H9 (cell line): ENCODE results near the gene FHL1. TPM values are rescaled to one million over a fixed set of nuclear protein-coding genes. Genes with fewer than 3 reads are reported as not detected.

Experiments used
- DNase-seq: peaks from one replicate; pipeline ENCODE4 v3.0.0-alpha.2; 2017
- H2AFZ ChIP-seq: one replicate; pipeline ENCODE4 v1.6.1; 2013; ENCODE audit warnings: mild to moderate bottlenecking, low read length, control low read depth, moderate library complexity
- H2AK5ac ChIP-seq: 2 replicates; pipeline ENCODE4 v1.6.1; 2013; ENCODE audit warnings: low read length, control low read depth, mixed read lengths; ENCODE audit not compliant: insufficient read length
- H2BK120ac ChIP-seq: one replicate; pipeline ENCODE4 v1.6.1; 2013; ENCODE audit warnings: low read depth, mild to moderate bottlenecking, low read length, control low read depth, inconsistent platforms; ENCODE audit not compliant: poor library complexity, severe bottlenecking
- H2BK12ac ChIP-seq: 2 replicates; pipeline ENCODE4 v1.6.1; 2013; ENCODE audit warnings: low read length, control low read depth, mixed read lengths, low read depth; ENCODE audit not compliant: insufficient read length
- H2BK15ac ChIP-seq: 2 replicates; pipeline ENCODE4 v1.6.1; 2013; ENCODE audit warnings: low read depth, low read length, control low read depth
- H2BK20ac ChIP-seq: one replicate; pipeline ENCODE4 v1.6.1; 2013; ENCODE audit warnings: low read depth, mild to moderate bottlenecking, low read length, control low read depth, inconsistent platforms; ENCODE audit not compliant: poor library complexity, severe bottlenecking
- H2BK5ac ChIP-seq: 2 replicates; pipeline ENCODE4 v1.6.1; 2013; ENCODE audit warnings: low read length, control low read depth, mixed read lengths; ENCODE audit not compliant: insufficient read length
- H3K14ac ChIP-seq: 2 replicates; pipeline ENCODE4 v1.6.1; 2013; ENCODE audit warnings: low read length, control low read depth; ENCODE audit not compliant: insufficient read depth
- H3K18ac ChIP-seq: 2 replicates; pipeline ENCODE4 v1.6.1; 2013; ENCODE audit warnings: low read depth, mild to moderate bottlenecking, mixed read lengths, low read length, control low read depth; ENCODE audit not compliant: insufficient read length
- H3K23ac ChIP-seq: 2 replicates; pipeline ENCODE4 v1.6.1; 2013; ENCODE audit warnings: low read length, control low read depth, mixed read lengths, low read depth; ENCODE audit not compliant: insufficient read length
- H3K23me2 ChIP-seq: 2 replicates; pipeline ENCODE4 v1.6.1; 2013; ENCODE audit warnings: low read depth, mild to moderate bottlenecking, mixed read lengths, low read length, control low read depth; ENCODE audit not compliant: insufficient read length, poor library complexity, severe bottlenecking
- H3K27ac ChIP-seq: 2 replicates; pipeline ENCODE4 v1.5.1; 2013; ENCODE audit warnings: low read length, control low read depth, mixed read lengths, low read depth; ENCODE audit not compliant: insufficient read length
- H3K27me3 ChIP-seq: 2 replicates; pipeline ENCODE4 v1.6.1; 2013; ENCODE audit warnings: low read length, control low read depth, inconsistent platforms; ENCODE audit not compliant: insufficient read depth
- H3K4ac ChIP-seq: 2 replicates; pipeline ENCODE4 v1.6.1; 2013; ENCODE audit warnings: low read depth, mild to moderate bottlenecking, control low read depth, inconsistent platforms, low read length, moderate library complexity
- H3K4me1 ChIP-seq: 2 replicates; pipeline ENCODE4 v1.6.1; 2013; ENCODE audit warnings: low read length, control low read depth, inconsistent platforms; ENCODE audit not compliant: insufficient read depth
- H3K4me2 ChIP-seq: 2 replicates; pipeline ENCODE4 v1.6.1; 2013; ENCODE audit warnings: low read length, control low read depth, mixed read lengths; ENCODE audit not compliant: insufficient read length, insufficient read depth
- H3K56ac ChIP-seq: 2 replicates; pipeline ENCODE4 v1.6.1; 2013; ENCODE audit warnings: low read depth, mild to moderate bottlenecking, mixed read lengths, low read length, control low read depth; ENCODE audit not compliant: insufficient read length
- H3K79me1 ChIP-seq: 2 replicates; pipeline ENCODE4 v1.6.1; 2013; ENCODE audit warnings: low read depth, mild to moderate bottlenecking, moderate library complexity, low read length, control low read depth, inconsistent platforms; ENCODE audit not compliant: insufficient read depth, poor library complexity, severe bottlenecking
- H3K79me2 ChIP-seq: 2 replicates; pipeline ENCODE4 v1.6.1; 2013; ENCODE audit warnings: low read length, control low read depth, inconsistent platforms; ENCODE audit not compliant: insufficient read depth
- H3K9ac ChIP-seq: 2 replicates; pipeline ENCODE4 v1.6.1; 2013; ENCODE audit warnings: low read length, control low read depth, mixed read lengths; ENCODE audit not compliant: insufficient read length; ENCODE audit errors: extremely low read depth
- H3K9me3 ChIP-seq: one replicate; pipeline ENCODE4 v1.6.1; 2013; ENCODE audit warnings: low read depth, low read length, inconsistent platforms; ENCODE audit not compliant: control insufficient read depth
- H3T11ph ChIP-seq: one replicate; pipeline ENCODE4 v1.6.1; 2013; ENCODE audit warnings: mild to moderate bottlenecking, low read length, control low read depth, inconsistent platforms
- H4K20me1 ChIP-seq: one replicate; pipeline ENCODE4 v1.6.1; 2013; ENCODE audit not compliant: control insufficient read depth, insufficient read length, insufficient read depth
- H4K5ac ChIP-seq: 2 replicates; pipeline ENCODE4 v1.6.1; 2013; ENCODE audit warnings: low read depth, mild to moderate bottlenecking, mixed read lengths, low read length, control low read depth; ENCODE audit not compliant: insufficient read length
- H4K8ac ChIP-seq: replicated peaks from 2 replicates; pipeline ENCODE4 v1.6.1; 2013; ENCODE audit warnings: low read length, control low read depth, mixed read lengths, low read depth; ENCODE audit not compliant: insufficient read length
- H4K91ac ChIP-seq: 2 replicates; pipeline ENCODE4 v1.6.1; 2013; ENCODE audit warnings: low read depth, mild to moderate bottlenecking, moderate library complexity, mixed read lengths, low read length, control low read depth; ENCODE audit not compliant: insufficient read length
- H3K27ac Mint-ChIP-seq, 3 experiments: 2 replicates in 2 of 3; 3 replicates in 1 of 3; pipeline ENCODE4 v1.8.0; 2020 to 2021; ENCODE audit warnings: mixed read lengths in 3 of 3, mild to moderate bottlenecking in 1 of 3, moderate library complexity in 1 of 3
- H3K27me3 Mint-ChIP-seq: 2 replicates; pipeline ENCODE4 v1.8.0; 2021; ENCODE audit warnings: low read depth, mild to moderate bottlenecking, moderate library complexity, mixed read lengths
- H3K36me3 Mint-ChIP-seq, 3 experiments: 2 replicates in 2 of 3; 3 replicates in 1 of 3; pipeline ENCODE4 v1.8.0; 2020 to 2021; ENCODE audit warnings: low read depth in 3 of 3, mixed read lengths in 3 of 3; ENCODE audit not compliant: insufficient read depth in 1 of 3
- H3K4me1 Mint-ChIP-seq, 2 experiments: 2 replicates each; pipeline ENCODE4 v1.8.0; 2020; ENCODE audit warnings: mixed read lengths in 2 of 2
- H3K4me3 Mint-ChIP-seq, 2 experiments: 2 replicates in 1 of 2; 3 replicates in 1 of 2; pipeline ENCODE4 v1.8.0; 2020 to 2021; ENCODE audit warnings: mild to moderate bottlenecking in 2 of 2, mixed read lengths in 2 of 2, moderate library complexity in 1 of 2
- H3K9me3 Mint-ChIP-seq, 2 experiments: 2 replicates in 1 of 2; 3 replicates in 1 of 2; pipeline ENCODE4 v1.8.0; 2020; ENCODE audit warnings: mild to moderate bottlenecking in 2 of 2, mixed read lengths in 2 of 2, moderate library complexity in 1 of 2
- WGBS: extraction: QIAGEN DNeasy Blood & Tissue Kit; methylation state at CpG from one replicate; pipeline ENCODE4 v1.1.7; 2013; ENCODE audit warnings: missing lambda C conversion rate, low lambda C conversion rate, mixed read lengths; ENCODE audit not compliant: insufficient read length; ENCODE audit errors: extremely low coverage; 5-methylcytosine and 5-hydroxymethylcytosine counted together
- total RNA-seq: library from RNA; stranded (reverse); gene quantifications from 2 replicates; pipeline ENCODE4 v1.2.1, GENCODE V29; 2021
- TF ChIP-seq, protein P1 (sequence below): fragments of 200-600 bp; sonication (generic); conservative IDR thresholded peaks from 3 replicates; pipeline ENCODE4 v1.8.0; 2021; ENCODE audit warnings: antibody characterized with exemption, mild to moderate bottlenecking

FHL1 gene
- total RNA-seq, 1 experiment from 2014 or later, result 20.0 TPM

DNA sequence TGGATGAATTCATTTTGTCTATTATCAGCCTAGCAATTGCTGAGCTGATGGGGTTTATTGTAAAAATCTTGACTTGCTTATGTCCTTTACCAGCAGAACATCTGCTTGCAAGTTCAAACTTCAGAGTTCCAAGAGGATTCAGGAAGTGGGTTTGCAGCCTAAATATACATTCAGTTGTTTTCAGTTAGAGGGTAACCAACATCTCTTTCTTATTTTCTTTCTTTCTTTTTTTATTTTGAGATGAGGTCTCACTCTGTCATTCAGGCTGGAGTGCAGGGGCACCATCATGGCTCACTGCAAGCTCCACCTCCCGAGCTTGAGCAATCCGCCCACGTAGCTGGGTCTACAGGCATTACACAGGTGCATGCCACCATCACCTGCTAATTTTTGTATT lies 31.4 kb upstream of the FHL1 start:
- Histone ChIP-seq H3K79me2 (no peaks in the 10 kb centered on the region), H2BK120ac (no peak overlapping the region), H4K20me1 (no peaks in the 10 kb centered on the region), H2AFZ (no peak overlapping the region), H2BK12ac (no peak overlapping the region), H3K4ac (no peak overlapping the region), H3K9ac (no peak overlapping the region), H3K27me3 (no peaks in the 10 kb centered on the region), H3K79me1 (no peaks in the 10 kb centered on the region), H3K23ac (no peak overlapping the region), H3K23me2 (no peaks in the 10 kb centered on the region), H2BK15ac (no peak overlapping the region), H2AK5ac (no peak overlapping the region), H3K56ac (no peak overlapping the region), H3K14ac (no peak overlapping the region), H4K91ac (no peak overlapping the region), H4K8ac (no peak overlapping the region), H2BK20ac (no peak overlapping the region), H3K27ac (no peak overlapping the region), H2BK5ac (no peak overlapping the region), H3K9me3 (peaks cover 48% of the 10 kb centered on the region), H4K5ac (no peak overlapping the region), H3K4me1 (no peaks in the 10 kb centered on the region), H3K4me2 (no peak overlapping the region), H3T11ph (no peak overlapping the region), H3K18ac (no peak overlapping the region)
- Mint-ChIP-seq H3K4me1 (no peaks in the 10 kb centered on the region), H3K36me3 (no peaks in the 10 kb centered on the region; a peak in 1 of 7 replicates), H3K9me3 (peaks cover 64 to 68% of the 10 kb centered on the region in 2 experiments), H3K27ac (no peak overlapping the region), H3K27me3 (peaks cover 7% of the 10 kb centered on the region), H3K4me3 (no peak overlapping the region)
- DNase-seq, result no peak
- TF ChIP-seq, protein P1, sequence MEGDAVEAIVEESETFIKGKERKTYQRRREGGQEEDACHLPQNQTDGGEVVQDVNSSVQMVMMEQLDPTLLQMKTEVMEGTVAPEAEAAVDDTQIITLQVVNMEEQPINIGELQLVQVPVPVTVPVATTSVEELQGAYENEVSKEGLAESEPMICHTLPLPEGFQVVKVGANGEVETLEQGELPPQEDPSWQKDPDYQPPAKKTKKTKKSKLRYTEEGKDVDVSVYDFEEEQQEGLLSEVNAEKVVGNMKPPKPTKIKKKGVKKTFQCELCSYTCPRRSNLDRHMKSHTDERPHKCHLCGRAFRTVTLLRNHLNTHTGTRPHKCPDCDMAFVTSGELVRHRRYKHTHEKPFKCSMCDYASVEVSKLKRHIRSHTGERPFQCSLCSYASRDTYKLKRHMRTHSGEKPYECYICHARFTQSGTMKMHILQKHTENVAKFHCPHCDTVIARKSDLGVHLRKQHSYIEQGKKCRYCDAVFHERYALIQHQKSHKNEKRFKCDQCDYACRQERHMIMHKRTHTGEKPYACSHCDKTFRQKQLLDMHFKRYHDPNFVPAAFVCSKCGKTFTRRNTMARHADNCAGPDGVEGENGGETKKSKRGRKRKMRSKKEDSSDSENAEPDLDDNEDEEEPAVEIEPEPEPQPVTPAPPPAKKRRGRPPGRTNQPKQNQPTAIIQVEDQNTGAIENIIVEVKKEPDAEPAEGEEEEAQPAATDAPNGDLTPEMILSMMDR, result no peak
- WGBS, result no CpG with 5 or more reads among the region's 3 CpGs
